Stimulated activated CD8-positive, alpha-beta memory T cell treated with anti-CD3 and anti-CD28 coated beads, Interleukin-12 subunit alpha, Interleukin-12 subunit beta, amount 100 ng/mL, for 4 hours (primary cell): ENCODE results near the gene RGPD5.
"Not testable (repeated sequence)": the region's sequence is repeated elsewhere in the genome, so short reads cannot be mapped to it uniquely, and the experiment has no call there.

Source experiments
- DNase-seq: peaks from one replicate; pipeline ENCODE4 v3.0.0-alpha.2; 2020; ENCODE audit warnings: low read depth

RGPD5 gene

DNA sequence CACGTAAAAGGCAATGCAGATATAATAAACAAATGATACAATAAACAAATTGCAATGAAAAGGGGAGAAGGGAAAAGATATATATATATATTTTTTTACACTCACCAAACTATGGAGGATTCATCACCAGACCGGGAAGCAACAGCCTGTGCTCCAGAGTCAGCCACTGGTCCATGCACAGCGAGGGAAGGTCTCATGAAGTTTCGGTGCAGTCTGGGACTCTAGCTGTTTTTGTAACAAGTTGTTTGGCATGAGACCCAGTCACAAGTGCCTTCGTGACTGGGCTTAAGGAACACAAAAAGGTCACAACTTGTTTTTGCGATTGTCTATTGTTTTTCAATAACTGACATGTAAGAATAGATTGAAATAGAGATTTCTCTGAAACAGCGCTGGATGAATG is 99.6 kb downstream of the RGPD5 start:
- not testable (repeated sequence) for DNase-seq

DNA sequence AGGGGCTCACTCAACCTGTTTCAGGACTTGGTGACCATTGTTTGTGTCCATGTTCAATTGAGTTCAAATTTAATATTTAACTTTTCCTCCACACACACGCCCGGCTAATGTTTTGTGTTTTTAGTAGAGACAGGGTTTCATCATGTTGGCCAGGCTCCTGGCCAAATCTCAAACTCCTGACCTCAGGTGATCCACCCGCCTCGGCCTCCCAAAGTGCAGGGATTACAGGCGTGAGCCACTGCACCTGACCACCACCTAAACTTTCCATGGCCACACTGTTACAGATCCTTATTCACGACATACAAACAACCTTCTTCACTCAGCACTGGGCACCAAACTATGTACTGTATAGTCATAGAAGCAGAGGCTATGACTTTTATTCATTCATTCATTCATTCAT is 100.0 kb downstream of the RGPD5 start:
- not testable (repeated sequence) for DNase-seq

DNA sequence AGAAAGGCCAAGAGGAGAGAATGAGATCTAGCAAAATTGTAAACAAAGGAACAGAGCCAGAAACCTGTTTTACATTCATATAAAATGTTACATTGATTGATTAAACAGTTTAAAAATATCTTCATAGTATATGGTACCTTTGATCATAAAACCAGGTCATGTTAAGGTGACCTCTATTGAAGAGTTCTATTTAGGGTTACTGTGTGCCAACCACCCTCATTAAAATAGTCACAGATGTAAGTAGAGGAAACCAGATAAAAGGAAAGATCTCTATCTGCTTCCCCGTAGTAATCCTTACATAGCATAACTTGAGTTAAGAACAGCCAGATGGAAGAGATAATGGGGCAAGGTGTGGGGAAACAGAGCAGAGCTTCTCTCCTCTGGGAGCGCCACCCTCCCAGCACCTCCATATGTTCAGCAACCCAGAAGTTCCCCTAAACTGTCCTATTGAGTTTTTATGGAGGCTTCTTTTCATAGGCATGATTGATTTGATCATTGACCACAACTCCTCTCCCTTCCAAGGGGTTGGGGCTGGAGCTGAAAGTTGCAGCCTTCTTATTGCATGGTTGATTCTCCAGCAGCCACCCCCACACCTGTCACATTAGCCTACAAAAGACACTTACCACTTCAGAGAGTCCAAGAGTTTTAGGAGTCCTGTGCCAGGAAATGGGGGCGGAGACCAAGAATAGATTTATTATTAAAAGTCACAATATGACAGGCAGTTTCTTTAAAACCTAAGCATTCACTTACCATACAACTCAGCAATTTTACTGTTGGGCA is 101.2 kb downstream of the RGPD5 start:
- DNase-seq = not testable (repeated sequence)

DNA sequence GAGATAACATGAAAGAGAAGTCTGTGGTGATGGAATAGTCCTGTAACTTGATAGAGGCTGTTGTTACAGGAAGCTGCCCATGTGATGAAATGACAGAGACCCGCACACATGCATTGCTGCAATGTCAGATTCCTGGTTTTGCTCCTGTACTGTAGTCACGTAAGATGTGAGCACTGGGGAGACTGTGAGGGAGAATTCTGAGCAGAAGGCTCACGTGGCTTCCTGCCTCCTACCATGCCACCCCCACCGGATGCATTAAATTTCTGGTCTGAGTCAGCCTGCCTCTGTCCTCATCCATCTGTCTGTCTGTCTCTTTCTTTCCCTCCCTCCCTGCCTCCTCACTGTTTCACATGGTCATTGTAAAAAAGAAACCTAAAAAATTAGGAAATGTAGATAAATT is 102.1 kb downstream of the RGPD5 start:
- DNase-seq = not testable (repeated sequence)

DNA sequence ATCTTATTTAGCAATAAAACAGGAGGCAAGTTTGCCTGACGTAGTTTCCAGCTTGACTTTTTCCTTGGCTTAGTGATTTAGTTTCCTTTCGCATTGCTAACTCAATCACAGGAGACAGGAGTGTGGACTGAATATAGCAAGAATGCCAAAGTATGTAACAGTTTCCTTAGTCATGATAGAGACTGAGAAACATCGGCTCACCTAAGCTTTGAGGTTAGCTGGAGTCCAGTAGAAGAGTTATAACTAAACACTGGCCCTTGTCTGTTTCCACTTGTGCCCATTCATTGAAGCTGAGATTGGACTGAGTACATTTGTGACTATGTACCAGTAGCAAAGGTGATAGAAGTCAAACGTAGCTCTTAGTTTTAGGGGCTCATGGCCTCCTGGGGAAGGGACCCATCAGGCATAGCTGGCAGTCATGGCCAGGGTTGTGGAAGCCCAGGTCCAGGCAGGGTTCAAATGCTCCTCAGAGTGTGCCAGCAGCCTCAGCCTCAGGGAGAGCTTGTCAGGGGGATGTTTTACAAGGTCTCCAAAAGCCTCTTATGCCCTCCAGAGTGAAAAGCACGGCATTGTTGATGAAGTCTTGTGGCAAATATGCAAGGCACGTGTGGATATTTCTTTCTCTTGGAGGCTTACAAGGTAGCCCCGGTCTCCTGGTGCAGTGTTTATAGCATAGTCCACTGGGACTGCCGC is 103.8 kb downstream of the RGPD5 start:
- DNase-seq = not testable (repeated sequence)

DNA sequence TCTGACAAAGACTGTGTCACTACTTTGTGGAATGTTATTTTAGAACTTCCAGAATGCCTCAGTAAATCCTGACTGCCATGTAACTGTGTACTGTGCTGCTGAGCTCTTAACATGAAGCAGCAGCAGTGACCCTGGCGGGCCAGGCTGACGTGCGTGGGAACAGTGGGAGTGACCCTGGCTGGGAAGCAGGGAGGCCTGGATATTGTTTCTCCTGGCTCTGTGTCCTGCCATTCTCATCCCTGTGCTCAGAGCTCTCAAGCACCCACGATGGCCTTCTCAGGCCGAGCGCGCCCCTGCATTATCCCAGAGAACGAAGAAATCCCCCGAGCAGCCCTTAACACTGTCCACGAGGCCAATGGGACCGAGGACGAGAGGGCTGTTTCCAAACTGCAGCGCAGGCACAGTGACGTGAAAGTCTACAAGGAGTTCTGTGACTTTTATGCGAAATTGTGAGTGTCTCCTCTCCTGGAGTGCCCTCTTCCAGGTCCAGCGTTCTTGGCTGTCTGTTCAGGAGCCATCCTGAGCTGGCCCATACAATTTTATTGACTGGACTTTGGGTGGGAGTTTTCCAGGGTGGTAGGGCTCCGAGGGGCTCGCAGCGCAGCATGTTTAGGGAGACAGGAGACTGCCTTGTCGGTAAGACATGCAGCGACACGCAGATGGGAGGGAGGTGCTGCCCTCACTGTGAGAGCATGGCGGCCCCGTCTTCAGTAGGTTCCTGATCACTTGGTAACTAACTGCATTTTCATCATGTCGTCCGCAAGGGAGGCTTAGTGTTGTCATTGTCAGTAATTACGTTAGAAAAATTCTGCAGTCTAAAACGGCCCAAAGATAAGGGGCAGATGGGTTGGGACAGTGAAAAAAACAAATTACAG is 104.6 kb downstream of the RGPD5 start, which contains the start of gene LIMS3:
TSS of gene LIMS3 (plus strand) at position 227 of the 875 bp plus-strand sequence. CDS start at position 268, 41 bp downstream.
- DNase-seq = not testable (repeated sequence)

DNA sequence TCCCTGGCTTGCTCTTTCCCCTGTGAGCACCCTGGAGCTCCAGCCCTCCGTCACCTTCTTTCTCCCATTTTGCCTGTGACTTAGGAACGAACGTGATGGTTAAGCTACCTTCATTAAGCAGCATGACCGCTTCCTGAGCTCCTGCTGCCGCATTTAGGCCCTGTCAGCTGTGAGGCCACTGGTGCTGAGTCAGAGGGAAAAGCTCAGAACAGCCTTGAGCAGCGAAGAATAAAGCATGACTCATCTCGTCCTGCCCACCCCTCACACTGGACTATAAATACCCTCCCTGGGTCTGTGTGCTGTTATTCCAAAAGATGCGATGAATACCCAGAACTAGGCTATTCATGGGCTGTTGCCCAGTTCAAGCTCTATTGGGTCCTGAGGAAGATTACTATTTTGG is 111.7 kb downstream of the RGPD5 start:
- DNase-seq = not testable (repeated sequence)
